Left ventricle myocardium inferior (tissue), 1 donor: ENCODE results near the gene LTF. TPM values are rescaled to one million over a fixed set of nuclear protein-coding genes. Genes with fewer than 3 reads are reported as not detected.
A peak's percentile ranks its signal among the peaks of the same experiment; 100 is the strongest.

Experiments
- DNase-seq: peaks from one replicate; pipeline ENCODE4 v3.0.0-alpha.2; 2020
- H3K27ac ChIP-seq: fragments of 200-600 bp; replicated peaks from 2 replicates; pipeline ENCODE4 v1.8.0; 2021
- H3K27me3 ChIP-seq: fragments of 200-600 bp; 2 replicates; pipeline ENCODE4 v1.8.0; 2021; ENCODE audit warnings: low read depth
- H3K36me3 ChIP-seq: fragments of 200-600 bp; 2 replicates; pipeline ENCODE4 v1.8.0; 2021
- H3K4me1 ChIP-seq: fragments of 200-600 bp; 2 replicates; pipeline ENCODE4 v1.8.0; 2021
- H3K4me3 ChIP-seq: fragments of 200-600 bp; 2 replicates; pipeline ENCODE4 v1.8.0; 2021; ENCODE audit warnings: mild to moderate bottlenecking, moderate library complexity
- H3K9me3 ChIP-seq: fragments of 200-600 bp; replicated peaks from 2 replicates; pipeline ENCODE4 v1.8.0; 2021
- intact Hi-C: fragments of 100-400 bp; cut with micrococcal nuclease; formaldehyde crosslinking; loops from one replicate; pipeline ENCODE4 v1.11.0; 2022
- total RNA-seq: library from RNA; stranded (reverse); fragmentation: NEBNext Ultra II Directional; extraction: Animal tissue kit (Norgen Biotek cat#: 25700); gene quantifications from one replicate; pipeline ENCODE4 v1.2.1, GENCODE V29; 2021
- TF ChIP-seq, protein P1 (sequence below): fragments of 200-600 bp; IDR thresholded peaks from 2 replicates; pipeline ENCODE4 v1.8.0; 2021; ENCODE audit warnings: antibody characterized with exemption, mild to moderate bottlenecking, borderline replicate concordance
- donor health status: DM: no; HTN: yes; CAD: no; lungs with severe emphysema.

LTF gene
- total RNA-seq, 1 donor from 2014 or later = 2.7 TPM

DNA sequence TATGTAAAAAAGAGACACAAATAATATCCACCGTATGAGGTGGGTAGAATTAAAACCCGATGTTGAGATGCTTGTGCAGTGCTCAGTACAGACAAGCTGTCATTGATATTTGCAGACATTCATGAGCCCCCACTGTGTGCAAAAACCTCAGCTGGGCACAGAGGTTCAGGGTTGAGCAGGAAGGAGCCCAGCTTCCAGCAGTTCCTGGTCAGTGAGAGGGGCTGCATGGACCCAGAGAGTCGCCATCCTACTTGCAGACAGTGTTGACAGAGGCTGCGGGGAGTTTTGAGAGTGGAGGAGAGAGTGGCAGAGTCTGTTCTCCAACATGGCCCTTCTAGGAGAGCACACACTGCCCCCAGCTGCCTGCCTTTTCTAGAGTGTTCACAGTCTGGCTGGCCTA is 6.1 kb upstream of the LTF start:
- no peaks in the 10 kb centered on the region for H3K27me3 ChIP-seq
- no peaks in the 10 kb centered on the region for H3K36me3 ChIP-seq
- DNase-seq = no peak
- intact Hi-C loops = no loop called here
- H3K4me1 ChIP-seq = peaks cover 46% of the 10 kb centered on the region
- peaks cover 11% of the 10 kb centered on the region for H3K9me3 ChIP-seq
- no peak overlapping the region for H3K4me3 ChIP-seq
- no peak overlapping the region for H3K27ac ChIP-seq
- TF ChIP-seq, protein P1, sequence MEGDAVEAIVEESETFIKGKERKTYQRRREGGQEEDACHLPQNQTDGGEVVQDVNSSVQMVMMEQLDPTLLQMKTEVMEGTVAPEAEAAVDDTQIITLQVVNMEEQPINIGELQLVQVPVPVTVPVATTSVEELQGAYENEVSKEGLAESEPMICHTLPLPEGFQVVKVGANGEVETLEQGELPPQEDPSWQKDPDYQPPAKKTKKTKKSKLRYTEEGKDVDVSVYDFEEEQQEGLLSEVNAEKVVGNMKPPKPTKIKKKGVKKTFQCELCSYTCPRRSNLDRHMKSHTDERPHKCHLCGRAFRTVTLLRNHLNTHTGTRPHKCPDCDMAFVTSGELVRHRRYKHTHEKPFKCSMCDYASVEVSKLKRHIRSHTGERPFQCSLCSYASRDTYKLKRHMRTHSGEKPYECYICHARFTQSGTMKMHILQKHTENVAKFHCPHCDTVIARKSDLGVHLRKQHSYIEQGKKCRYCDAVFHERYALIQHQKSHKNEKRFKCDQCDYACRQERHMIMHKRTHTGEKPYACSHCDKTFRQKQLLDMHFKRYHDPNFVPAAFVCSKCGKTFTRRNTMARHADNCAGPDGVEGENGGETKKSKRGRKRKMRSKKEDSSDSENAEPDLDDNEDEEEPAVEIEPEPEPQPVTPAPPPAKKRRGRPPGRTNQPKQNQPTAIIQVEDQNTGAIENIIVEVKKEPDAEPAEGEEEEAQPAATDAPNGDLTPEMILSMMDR = no peak

DNA sequence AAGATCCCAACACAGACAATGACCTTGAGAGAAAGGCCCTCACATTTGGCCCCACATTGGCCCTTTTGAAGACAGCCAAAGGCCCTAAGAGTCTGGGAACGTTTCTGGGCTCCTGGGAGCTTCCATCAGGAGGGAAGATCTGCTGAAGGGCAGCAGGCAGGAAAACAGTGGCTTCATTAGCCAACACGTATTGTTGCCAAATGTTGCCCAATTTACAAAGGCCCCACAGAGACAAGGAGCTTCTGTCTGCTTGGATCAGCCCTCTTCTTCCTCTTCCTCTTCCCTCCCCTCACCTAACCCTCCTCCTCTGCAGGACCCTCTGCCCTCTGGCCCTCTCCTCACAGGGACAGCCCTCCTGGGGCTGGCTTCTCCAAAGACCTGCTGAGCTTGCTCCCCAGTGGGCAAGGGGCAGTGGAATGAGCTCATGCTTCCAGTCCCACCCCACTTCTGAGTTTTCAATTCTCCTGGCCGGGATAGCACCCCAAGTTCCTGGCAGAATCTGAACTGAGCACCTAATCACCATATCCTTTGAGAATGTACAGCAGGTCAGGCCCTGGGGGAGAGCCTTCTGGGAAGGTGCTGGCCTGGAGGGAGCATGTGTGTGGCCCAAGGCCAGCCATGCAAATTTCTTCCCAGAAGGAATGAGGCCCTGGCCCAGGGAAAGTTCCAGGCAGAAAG is 5.1 kb upstream of the LTF start:
- TF ChIP-seq, protein P1 = no peak
- H3K4me3 ChIP-seq = no peak overlapping the region
- DNase-seq = no peak
- H3K9me3 ChIP-seq = peaks cover 6% of the 10 kb centered on the region
- H3K36me3 ChIP-seq = no peaks in the 10 kb centered on the region
- intact Hi-C loops = no loop called here
- peaks cover under 1% of the 10 kb centered on the region for H3K27me3 ChIP-seq
- peak overlapping the region; percentile 81 for H3K27ac ChIP-seq
- peaks cover 54% of the 10 kb centered on the region for H3K4me1 ChIP-seq

DNA sequence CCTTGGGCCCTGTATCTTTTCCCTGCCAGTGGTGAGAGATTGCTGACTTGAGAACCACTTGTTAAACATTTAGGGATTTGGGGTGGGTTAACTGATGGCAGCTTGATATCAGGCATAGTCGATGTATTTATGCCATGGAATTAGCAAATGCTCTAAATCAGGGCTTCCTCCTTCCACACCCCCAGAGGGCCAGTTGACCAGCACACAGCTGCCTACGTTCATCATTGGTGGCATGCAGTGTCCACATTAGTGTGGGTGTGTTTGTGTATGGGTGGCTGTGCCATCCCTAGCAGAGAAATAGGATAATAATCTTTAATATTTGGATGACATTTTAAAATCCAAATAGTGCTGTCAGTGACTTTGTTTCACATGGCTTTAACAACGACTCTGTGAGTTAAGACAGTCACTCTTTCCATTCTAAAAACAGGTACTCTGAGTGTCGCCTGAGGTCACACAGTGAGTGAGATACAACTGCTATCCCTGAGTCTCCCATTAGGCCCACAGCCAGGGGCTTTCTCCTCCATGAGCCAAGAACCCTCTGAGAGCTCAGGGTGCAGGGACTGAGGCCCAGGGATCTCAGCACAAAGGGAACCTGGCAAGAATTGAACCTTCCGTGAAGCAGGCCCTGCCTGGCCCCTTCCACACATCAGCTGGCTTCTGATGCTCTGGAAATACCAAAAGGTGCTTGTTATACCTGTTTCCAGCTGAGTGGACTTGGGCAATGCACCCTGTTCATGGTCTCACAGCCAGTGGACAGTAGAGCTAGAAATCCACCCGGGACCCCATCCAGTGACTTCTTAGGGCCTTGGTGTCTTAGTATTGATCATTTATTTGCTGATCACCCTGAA is 4.3 kb upstream of the LTF start:
- TF ChIP-seq, protein P1 = no peak
- no peaks in the 10 kb centered on the region for H3K9me3 ChIP-seq
- H3K27ac ChIP-seq = peak overlapping the region; percentile 81
- H3K36me3 ChIP-seq = no peaks in the 10 kb centered on the region
- intact Hi-C loops = no loop called here
- DNase-seq = peak; percentile 57
- H3K4me3 ChIP-seq = no peak overlapping the region
- peaks cover 8% of the 10 kb centered on the region for H3K27me3 ChIP-seq
- H3K4me1 ChIP-seq = peaks cover 62% of the 10 kb centered on the region

DNA sequence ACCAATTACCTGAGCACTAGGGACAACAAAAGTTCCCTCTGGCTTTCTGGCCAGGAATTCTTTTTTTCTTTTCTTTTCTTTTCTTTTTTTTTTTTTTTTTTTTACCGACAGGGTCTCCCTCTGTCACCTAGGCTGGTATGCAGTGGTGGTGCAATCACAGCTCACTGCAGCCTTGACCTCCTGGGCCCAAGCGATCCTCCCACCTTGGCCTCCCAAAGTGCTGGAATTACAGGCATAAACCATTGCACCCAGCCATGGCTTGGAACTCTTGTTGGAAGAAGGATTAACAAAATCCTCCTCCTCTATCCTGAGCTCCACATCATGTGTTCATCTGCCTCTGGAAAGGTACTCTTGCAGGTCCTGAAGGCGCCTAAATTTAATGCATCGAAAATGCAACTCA is 2.9 kb upstream of the LTF start:
- TF ChIP-seq, protein P1 = no peak
- Histone ChIP-seq H3K27ac (no peak overlapping the region), H3K27me3 (peaks cover 23% of the 10 kb centered on the region), H3K4me3 (no peak overlapping the region), H3K4me1 (peaks cover 69% of the 10 kb centered on the region), H3K36me3 (no peaks in the 10 kb centered on the region), H3K9me3 (no peaks in the 10 kb centered on the region)
- no peak for DNase-seq
- intact Hi-C loops = no loop called here

DNA sequence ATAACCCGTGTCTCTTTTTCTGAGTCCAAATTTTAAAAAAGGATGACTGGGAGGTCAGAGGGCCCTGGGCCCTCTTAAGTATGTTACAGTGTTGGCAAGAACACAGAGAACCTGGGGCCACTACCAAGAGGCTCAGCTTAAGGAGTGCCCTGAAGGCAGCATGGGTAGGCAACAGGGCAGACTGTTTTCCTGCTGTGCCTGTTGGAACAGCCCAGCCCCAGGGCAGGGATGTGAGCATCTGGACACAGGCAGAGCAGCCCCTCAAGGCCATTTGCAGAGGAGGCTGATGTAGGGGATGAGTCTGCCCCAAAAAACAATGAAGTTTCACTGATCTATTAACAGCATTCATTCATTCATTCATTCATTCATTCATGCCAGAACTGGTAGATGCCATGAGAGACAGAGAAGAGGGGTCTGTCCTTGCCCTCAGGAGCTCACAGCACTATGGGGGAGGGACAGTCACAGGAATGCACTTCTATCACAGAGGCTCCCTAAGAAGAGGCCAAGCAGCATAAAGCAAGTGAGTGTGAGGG is 2.2 kb upstream of the LTF start:
- Histone ChIP-seq H3K4me3 (no peak overlapping the region), H3K4me1 (peaks cover 69% of the 10 kb centered on the region), H3K27me3 (peaks cover 25% of the 10 kb centered on the region), H3K36me3 (no peaks in the 10 kb centered on the region), H3K27ac (no peak overlapping the region), H3K9me3 (no peaks in the 10 kb centered on the region)
- intact Hi-C loops = no loop called here
- TF ChIP-seq, protein P1 = no peak
- no peak for DNase-seq
